Spleen (tissue), 11 donors: ENCODE measurements around the gene KBTBD4. TPM values are rescaled to one million over a fixed set of nuclear protein-coding genes. Genes with fewer than 3 reads are reported as not detected.

Experiments used
- DNase-seq: peaks from one replicate; pipeline ENCODE4 v3.0.0-alpha.2; 2020
- H3K27ac ChIP-seq, 8 donors: fragments of 200-600 bp; sonication (generic) in 7 of 8; 1 replicate in 4 of 8; 2 replicates in 4 of 8; pipeline versions ENCODE4 v1.5.0 to v1.8.0; 2016 to 2021; ENCODE audit warnings: inconsistent platforms in 4 of 8, mild to moderate bottlenecking in 4 of 8, moderate library complexity in 1 of 8
- H3K27me3 ChIP-seq, 7 donors: fragments of 200-600 bp; sonication (generic) in 6 of 7; replicated peaks in 1 of 7; 1 replicate in 4 of 7; 2 replicates in 3 of 7; pipeline versions ENCODE4 v1.5.0 to v1.8.0; 2016 to 2021; ENCODE audit warnings: inconsistent platforms in 3 of 7, mild to moderate bottlenecking in 1 of 7
- H3K36me3 ChIP-seq, 6 donors: fragments of 200-600 bp; sonication (generic) in 5 of 6; 1 replicate in 4 of 6; 2 replicates in 2 of 6; pipeline versions ENCODE4 v1.5.0 to v1.8.0; 2016 to 2021; ENCODE audit warnings: inconsistent platforms in 2 of 6
- H3K4me1 ChIP-seq, 6 donors: fragments of 200-600 bp; sonication (generic) in 5 of 6; 1 replicate in 3 of 6; 2 replicates in 3 of 6; pipeline versions ENCODE4 v1.5.0 to v1.8.0; 2016 to 2021; ENCODE audit warnings: inconsistent platforms in 3 of 6
- H3K4me3 ChIP-seq, 8 donors: fragments of 200-600 bp; sonication (generic) in 7 of 8; 1 replicate in 4 of 8; 2 replicates in 4 of 8; pipeline versions ENCODE4 v1.5.0 to v1.8.0; 2016 to 2021; ENCODE audit warnings: inconsistent platforms in 4 of 8, mild to moderate bottlenecking in 4 of 8, moderate library complexity in 2 of 8
- H3K9me3 ChIP-seq, 8 donors: fragments of 200-600 bp; sonication (generic) in 7 of 8; 1 replicate in 4 of 8; 2 replicates in 4 of 8; pipeline versions ENCODE4 v1.5.0 to v1.8.0; 2016 to 2021; ENCODE audit warnings: inconsistent platforms in 4 of 8
- POLR2A ChIP-seq, 3 donors: fragments of 450-650 bp; IDR thresholded peaks; one replicate each; pipeline ENCODE4 v1.5.1; 2017; ENCODE audit warnings: antibody characterized with exemption in 3 of 3, mild to moderate bottlenecking in 1 of 3
- POLR2AphosphoS5 ChIP-seq, 3 donors: sonication (generic); formaldehyde crosslinking; IDR thresholded peaks; one replicate each; pipeline ENCODE4 v1.5.1; 2017; ENCODE audit warnings: antibody characterized with exemption in 3 of 3
- WGBS, 5 donors: extraction: QIAGEN DNeasy Blood & Tissue Kit in 3 of 5; methylation state at CpG; one replicate each; pipeline versions ENCODE4 v1.1.5 to v1.1.7; 2013 to 2018; 5-methylcytosine and 5-hydroxymethylcytosine counted together
- intact Hi-C: fragments of 100-400 bp; cut with DNase I; formaldehyde crosslinking; loops from one replicate; pipeline ENCODE4 v1.15.0; 2023; ENCODE audit warnings: low total_unique reads
- polyA plus RNA-seq, 3 donors: library from polyadenylated mRNA; stranded (reverse); fragments of 200-250 nt; gene quantifications; one replicate each; pipeline ENCODE4 v1.2.1, GENCODE V29; 2013
- total RNA-seq, 7 donors: library from RNA; depleted of rRNA in 3 of 7; stranded (reverse); fragments of >200 nt in 3 of 7; fragmentation: NEBNext Ultra II Directional in 4 of 7; extraction: Animal tissue kit (Norgen Biotek cat#: 25700) in 4 of 7; gene quantifications; one replicate each; pipeline versions ENCODE4 v1.1.0 to v1.2.1, GENCODE V29; 2016 to 2021
- TF ChIP-seq, protein P1 (sequence below), 11 experiments: fragments of 200-600 bp in 7 of 11; fragments of 450-650 bp in 4 of 11; sonication (generic) in 4 of 11; IDR thresholded peaks in 8 of 11; conservative IDR thresholded peaks in 3 of 11; 1 replicate in 7 of 11; 2 replicates in 4 of 11; pipeline versions ENCODE4 v1.4.0 to v1.8.0; 2016 to 2021; ENCODE audit warnings: antibody characterized with exemption in 11 of 11, inconsistent platforms in 4 of 11, mild to moderate bottlenecking in 1 of 11
- donor health status: healthy with polysubstance abuse.
- donor health status: DM: no; HTN: no; CAD: no; lungs with moderate emphysema.
- donor health status: DM: no; HTN: no; CAD: no.
- donor health status: Bipolar disorder and iron deficiency.
- donor health status: healthy.
- donor health status: DM: no; HTN: no; CAD: no.
- donor health status: DM: yes; HTN: yes; CAD: no.

KBTBD4 gene
- total and polyA plus RNA-seq, 10 donors = 8.7 to 22.4 (median 17.5) TPM

DNA sequence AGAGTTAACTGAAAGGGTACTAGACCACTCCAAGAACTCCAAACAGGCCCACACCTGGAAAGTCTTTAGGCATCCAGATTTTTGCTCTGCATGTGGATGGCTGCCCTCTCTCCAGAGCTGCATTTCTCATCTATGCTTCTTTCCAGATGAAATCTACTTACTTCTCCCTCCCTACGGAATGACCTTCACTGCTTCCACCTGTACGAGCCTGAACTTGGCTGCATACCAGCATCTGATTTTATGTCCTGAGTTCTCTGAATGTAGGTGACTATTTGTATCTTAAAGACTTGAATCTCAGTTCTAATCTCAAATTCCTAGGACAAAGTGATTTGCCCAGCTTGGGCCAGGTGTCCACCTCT, 39.1 kb downstream of the KBTBD4 start:
- H3K27ac ChIP-seq = peak overlapping the region in 3 of 8 donors; percentile 28 to 58 (median 30)
- intact Hi-C loops = no loop called here

DNA sequence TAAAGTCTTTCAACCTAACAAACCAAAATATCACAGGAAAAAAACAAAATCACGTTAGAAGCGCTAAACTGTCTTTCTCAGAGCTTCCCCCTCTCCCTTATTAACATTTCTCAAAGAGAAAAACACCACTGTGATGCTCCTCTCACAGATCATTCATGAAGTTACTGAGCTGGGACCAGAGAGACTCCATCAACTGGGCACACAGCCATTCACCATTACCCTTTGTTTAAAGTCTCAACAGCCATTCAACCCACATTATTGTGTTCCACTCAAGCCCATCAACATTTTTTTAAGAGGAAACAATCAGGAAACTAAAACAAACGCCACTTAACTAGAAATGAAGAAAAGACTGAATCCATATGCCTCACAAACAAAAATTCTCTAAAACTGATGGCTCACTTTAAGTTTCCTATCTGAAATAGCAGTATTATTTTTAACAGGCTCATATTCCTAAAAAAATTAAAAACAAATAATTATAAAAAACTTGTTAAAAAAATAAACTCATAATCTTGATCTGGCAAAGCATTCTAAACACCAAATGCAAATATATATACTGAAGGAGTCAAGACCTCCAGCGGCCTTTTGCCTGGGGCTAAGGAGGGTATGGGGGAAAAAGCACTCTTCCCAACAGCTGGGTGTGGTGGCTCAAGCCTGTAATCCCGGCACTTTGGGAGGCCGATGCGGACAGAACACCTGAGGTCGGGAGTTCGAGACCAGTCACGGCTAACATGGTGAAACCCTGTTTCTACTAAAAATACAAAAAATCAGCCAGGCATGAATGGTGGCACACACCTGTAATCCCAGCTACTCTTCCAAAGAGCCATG, 39.8 kb downstream of the KBTBD4 start:
- H3K9me3 ChIP-seq = no peaks in the 10 kb centered on the region
- H3K27me3 ChIP-seq = no peaks in the 10 kb centered on the region
- TF ChIP-seq, protein P1, sequence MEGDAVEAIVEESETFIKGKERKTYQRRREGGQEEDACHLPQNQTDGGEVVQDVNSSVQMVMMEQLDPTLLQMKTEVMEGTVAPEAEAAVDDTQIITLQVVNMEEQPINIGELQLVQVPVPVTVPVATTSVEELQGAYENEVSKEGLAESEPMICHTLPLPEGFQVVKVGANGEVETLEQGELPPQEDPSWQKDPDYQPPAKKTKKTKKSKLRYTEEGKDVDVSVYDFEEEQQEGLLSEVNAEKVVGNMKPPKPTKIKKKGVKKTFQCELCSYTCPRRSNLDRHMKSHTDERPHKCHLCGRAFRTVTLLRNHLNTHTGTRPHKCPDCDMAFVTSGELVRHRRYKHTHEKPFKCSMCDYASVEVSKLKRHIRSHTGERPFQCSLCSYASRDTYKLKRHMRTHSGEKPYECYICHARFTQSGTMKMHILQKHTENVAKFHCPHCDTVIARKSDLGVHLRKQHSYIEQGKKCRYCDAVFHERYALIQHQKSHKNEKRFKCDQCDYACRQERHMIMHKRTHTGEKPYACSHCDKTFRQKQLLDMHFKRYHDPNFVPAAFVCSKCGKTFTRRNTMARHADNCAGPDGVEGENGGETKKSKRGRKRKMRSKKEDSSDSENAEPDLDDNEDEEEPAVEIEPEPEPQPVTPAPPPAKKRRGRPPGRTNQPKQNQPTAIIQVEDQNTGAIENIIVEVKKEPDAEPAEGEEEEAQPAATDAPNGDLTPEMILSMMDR (IDR thresholded peaks at IDR 0.05 in 8 of 11, conservative IDR thresholded peaks at IDR 0.05 in 3 of 11) = no peak
- TF ChIP-seq POLR2A (IDR thresholded peaks at IDR 0.05) (no peak), POLR2AphosphoS5 (IDR thresholded peaks at IDR 0.05) (no peak)
- intact Hi-C loops = no loop called here
- H3K4me3 ChIP-seq = no peak overlapping the region
- peaks cover 0 to 24% (median 3%) of the 10 kb centered on the region in 6 donors for H3K36me3 ChIP-seq
- no peak overlapping the region for H3K27ac ChIP-seq
- DNase-seq = no peak
- 73 to 82% (median 78%) methylated on average over 10 of the region's 10 CpGs for WGBS, 5 donors
- H3K4me1 ChIP-seq = peaks cover 38 to 99% (median 88%) of the 10 kb centered on the region in 6 donors

More for the DNA sequence above, 39.1 kb downstream of the KBTBD4 start:
- Histone ChIP-seq H3K36me3 (peaks cover 0 to 19% (median 3%) of the 10 kb centered on the region in 6 donors), H3K9me3 (no peaks in the 10 kb centered on the region), H3K4me3 (no peak overlapping the region), H3K4me1 (peaks cover 40 to 99% (median 88%) of the 10 kb centered on the region in 6 donors), H3K27me3 (no peaks in the 10 kb centered on the region)
- no peak for DNase-seq
- TF ChIP-seq POLR2A (IDR thresholded peaks at IDR 0.05) = no peak
- TF ChIP-seq, protein P1 (IDR thresholded peaks at IDR 0.05 in 8 of 11, conservative IDR thresholded peaks at IDR 0.05 in 3 of 11) = no peak
- TF ChIP-seq POLR2AphosphoS5 (IDR thresholded peaks at IDR 0.05) = no peak
- WGBS, 5 donors = 49 to 72% (median 69%) methylated on average over 2 of the region's 2 CpGs

DNA sequence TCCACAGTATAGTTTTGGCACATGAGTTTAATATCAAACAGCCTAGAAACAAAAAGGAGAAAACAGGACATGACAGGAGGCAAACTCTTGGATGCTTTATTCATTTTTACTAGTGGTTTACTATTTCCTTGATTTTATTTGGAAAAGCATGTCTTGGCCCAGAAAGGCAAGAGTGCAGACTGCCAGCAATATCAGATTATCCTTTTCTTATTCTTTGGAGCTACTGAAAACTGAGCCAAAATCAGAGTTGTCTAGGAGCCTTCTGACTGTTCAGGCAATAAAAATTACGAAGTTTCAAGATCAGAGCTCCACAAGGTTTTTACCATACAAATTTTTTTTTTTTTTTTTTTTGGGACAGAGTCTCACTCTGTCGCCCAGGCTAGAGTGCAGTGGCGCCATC, 41.9 kb downstream of the KBTBD4 start:
- no peak for TF ChIP-seq POLR2AphosphoS5 (IDR thresholded peaks at IDR 0.05)
- TF ChIP-seq, protein P1 (IDR thresholded peaks at IDR 0.05 in 8 of 11, conservative IDR thresholded peaks at IDR 0.05 in 3 of 11) = no peak
- no peak for TF ChIP-seq POLR2A (IDR thresholded peaks at IDR 0.05)
- 87 to 95% (median 90%) methylated on average over 3 of the region's 3 CpGs for WGBS, 5 donors
- Histone ChIP-seq H3K36me3 (peaks cover 0 to 24% (median 3%) of the 10 kb centered on the region in 6 donors), H3K4me3 (no peak overlapping the region), H3K4me1 (peaks cover 44 to 99% (median 89%) of the 10 kb centered on the region in 6 donors), H3K27ac (no peak overlapping the region), H3K27me3 (no peaks in the 10 kb centered on the region), H3K9me3 (no peaks in the 10 kb centered on the region)
- no peak for DNase-seq
- intact Hi-C loops = no loop called here

DNA sequence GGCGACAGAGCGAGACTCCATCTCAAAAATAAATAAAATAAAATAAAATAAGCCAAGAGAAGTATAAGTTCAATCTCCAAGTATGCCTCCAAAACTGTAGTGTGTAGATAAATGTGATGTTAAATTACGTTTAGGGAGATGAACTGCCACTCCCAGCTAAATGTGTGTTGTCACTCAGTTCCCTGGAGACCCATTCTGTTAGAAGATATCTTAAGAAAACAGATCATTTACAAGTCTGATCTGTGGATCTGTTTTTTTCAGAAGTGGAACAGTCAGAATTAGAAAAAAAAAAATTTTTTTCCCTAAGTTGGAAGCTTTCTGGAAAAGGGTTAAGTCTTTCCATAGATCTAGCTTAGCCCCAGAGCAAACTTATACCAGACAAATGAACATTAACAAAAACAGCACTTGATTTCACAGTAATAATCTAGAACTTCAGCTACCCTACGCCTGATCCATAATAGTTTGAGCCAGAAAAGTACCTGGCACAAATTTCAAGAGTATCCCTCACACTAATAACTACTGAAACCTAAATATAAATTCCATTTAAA, 44.0 kb downstream of the KBTBD4 start:
- 84 to 93% (median 88%) methylated on average over 4 of the region's 4 CpGs for WGBS, 5 donors
- TF ChIP-seq POLR2A (IDR thresholded peaks at IDR 0.05) = no peak
- TF ChIP-seq, protein P1 (IDR thresholded peaks at IDR 0.05 in 8 of 11, conservative IDR thresholded peaks at IDR 0.05 in 3 of 11) = no peak
- no peak for TF ChIP-seq POLR2AphosphoS5 (IDR thresholded peaks at IDR 0.05)
- no peak overlapping the region for H3K4me3 ChIP-seq
- no peak overlapping the region for H3K27ac ChIP-seq
- H3K27me3 ChIP-seq = no peaks in the 10 kb centered on the region
- no peak for DNase-seq
- H3K9me3 ChIP-seq = no peaks in the 10 kb centered on the region
- peaks cover 37 to 100% (median 84%) of the 10 kb centered on the region in 6 donors for H3K4me1 ChIP-seq
- H3K36me3 ChIP-seq = peaks cover 0 to 39% (median 3%) of the 10 kb centered on the region in 6 donors
- intact Hi-C loops = no loop called here
